Gastroesophageal sphincter (tissue), 3 donors: ENCODE results near the gene FBXL16.

ENCODE experiments used
- CTCF ChIP-seq, 4 experiments: fragments of 200-600 bp in 2 of 4; fragments of 450-650 bp in 2 of 4; sonication (generic) in 1 of 4; IDR thresholded peaks; one replicate each; pipeline ENCODE4 v1.5.1; 2017 to 2019; ENCODE audit warnings: antibody characterized with exemption in 4 of 4, mild to moderate bottlenecking in 2 of 4, moderate library complexity in 2 of 4
- EP300 ChIP-seq: sonication (generic); formaldehyde crosslinking; IDR thresholded peaks from one replicate; pipeline ENCODE4 v1.6.1; 2017; ENCODE audit warnings: antibody characterized with exemption, mild to moderate bottlenecking
- POLR2AphosphoS5 ChIP-seq: sonication (generic); formaldehyde crosslinking; IDR thresholded peaks from one replicate; pipeline ENCODE4 v1.6.1; 2017; ENCODE audit warnings: antibody characterized with exemption

- TF ChIP-seq POLR2AphosphoS5: no peak
- no peak for TF ChIP-seq EP300
- TF ChIP-seq CTCF (IDR thresholded peaks at IDR 0.05): no peak
Measured at GRCh38 chr16:661184-661821, 44.3 kb downstream of the FBXL16 start.
